Upper lobe of right lung (tissue), 1 donor: Measurements from ENCODE around the gene CD244. TPM values are rescaled to one million over a fixed set of nuclear protein-coding genes. Genes with fewer than 3 reads are reported as not detected.

Source experiments
- ATAC-seq: fragments of 200-7000 bp; cut with Tn5 transposase; one replicate; pipeline ENCODE4 v1.9.1; 2020; ENCODE audit warnings: mild to moderate bottlenecking, moderate library complexity
- DNase-seq: peaks from one replicate; pipeline ENCODE4 v3.0.0-alpha.2; 2020
- H3K27ac ChIP-seq: fragments of 200-600 bp; one replicate; pipeline ENCODE4 v1.8.0; 2022
- H3K27me3 ChIP-seq: fragments of 200-600 bp; one replicate; pipeline ENCODE4 v1.8.0; 2022; ENCODE audit warnings: mild to moderate bottlenecking
- H3K36me3 ChIP-seq: fragments of 200-600 bp; one replicate; pipeline ENCODE4 v1.8.0; 2022
- H3K4me1 ChIP-seq: fragments of 200-600 bp; one replicate; pipeline ENCODE4 v1.8.0; 2022
- H3K4me3 ChIP-seq: fragments of 200-600 bp; one replicate; pipeline ENCODE4 v1.8.0; 2022; ENCODE audit warnings: mild to moderate bottlenecking
- H3K9me3 ChIP-seq: fragments of 200-600 bp; one replicate; pipeline ENCODE4 v1.8.0; 2022
- CTCF ChIP-seq: fragments of 200-600 bp; IDR thresholded peaks from one replicate; pipeline ENCODE4 v1.8.0; 2022; ENCODE audit warnings: antibody characterized with exemption
- intact Hi-C: fragments of 100-400 bp; cut with DNase I; formaldehyde crosslinking; loops from one replicate; pipeline ENCODE4 v1.11.0; 2022
- total RNA-seq: library from RNA; stranded (reverse); fragmentation: NEBNext Ultra II Directional; extraction: Animal tissue kit (Norgen Biotek cat#: 25700); gene quantifications from one replicate; pipeline ENCODE4 v1.2.1, GENCODE V29; 2021
- donor health status: DM: no; HTN: yes; CAD: no; lungs with severe emphysema.

Gene CD244
- total RNA-seq, 1 donor from 2014 or later: 3.0 TPM

- no peak for DNase-seq
Measured at GRCh38 chr1:160826546-160826945, 36.1 kb downstream of the CD244 start.

GRCh38 chr1:160823296-160823695 is 39.4 kb downstream of the CD244 start:
- no peaks in the 10 kb centered on the region for H3K27me3 ChIP-seq
- DNase-seq (no peak), ATAC-seq (no peak)
- no peaks in the 10 kb centered on the region for H3K36me3 ChIP-seq
- H3K27ac ChIP-seq: no peak overlapping the region
- TF ChIP-seq CTCF: no peak
- intact Hi-C loops: no loop called here
- H3K9me3 ChIP-seq: no peaks in the 10 kb centered on the region
- H3K4me3 ChIP-seq: no peak overlapping the region
- H3K4me1 ChIP-seq: no peaks in the 10 kb centered on the region

More at GRCh38 chr1:160826546-160826945, 36.1 kb downstream of the CD244 start:
- Histone ChIP-seq H3K4me1 (no peaks in the 10 kb centered on the region), H3K27ac (no peak overlapping the region), H3K36me3 (no peaks in the 10 kb centered on the region), H3K4me3 (no peak overlapping the region), H3K9me3 (no peaks in the 10 kb centered on the region), H3K27me3 (no peaks in the 10 kb centered on the region)
- ATAC-seq: peak; percentile 68
- TF ChIP-seq CTCF: no peak
- intact Hi-C loops: no loop called here

- H3K27me3 ChIP-seq: no peaks in the 10 kb centered on the region
- H3K36me3 ChIP-seq: no peaks in the 10 kb centered on the region
- no peak overlapping the region for H3K27ac ChIP-seq
- no peaks in the 10 kb centered on the region for H3K9me3 ChIP-seq
- no peak overlapping the region for H3K4me3 ChIP-seq
- intact Hi-C loops: no loop called here
- no peak for TF ChIP-seq CTCF
- DNase-seq (no peak), ATAC-seq (peak; percentile 20)
- H3K4me1 ChIP-seq: no peaks in the 10 kb centered on the region
Measured at GRCh38 chr1:160821627-160822026, 41.1 kb downstream of the CD244 start.

GRCh38 chr1:160819186-160819585 is 43.5 kb downstream of the CD244 start:
- no peak for ATAC-seq
- Histone ChIP-seq H3K27me3 (no peaks in the 10 kb centered on the region), H3K4me3 (no peak overlapping the region), H3K36me3 (no peaks in the 10 kb centered on the region), H3K4me1 (no peaks in the 10 kb centered on the region), H3K27ac (no peak overlapping the region), H3K9me3 (no peaks in the 10 kb centered on the region)
- intact Hi-C loops: no loop called here
- no peak for TF ChIP-seq CTCF
- no peak for DNase-seq

GRCh38 chr1:160818207-160818937 is 44.3 kb downstream of the CD244 start:
- no peak overlapping the region for H3K27ac ChIP-seq
- H3K4me1 ChIP-seq: no peaks in the 10 kb centered on the region
- H3K4me3 ChIP-seq: no peak overlapping the region
- H3K36me3 ChIP-seq: no peaks in the 10 kb centered on the region
- H3K27me3 ChIP-seq: no peaks in the 10 kb centered on the region
- intact Hi-C loops: no loop called here
- DNase-seq (no peak), ATAC-seq (no peak)
- TF ChIP-seq CTCF: no peak
- no peaks in the 10 kb centered on the region for H3K9me3 ChIP-seq

DNA sequence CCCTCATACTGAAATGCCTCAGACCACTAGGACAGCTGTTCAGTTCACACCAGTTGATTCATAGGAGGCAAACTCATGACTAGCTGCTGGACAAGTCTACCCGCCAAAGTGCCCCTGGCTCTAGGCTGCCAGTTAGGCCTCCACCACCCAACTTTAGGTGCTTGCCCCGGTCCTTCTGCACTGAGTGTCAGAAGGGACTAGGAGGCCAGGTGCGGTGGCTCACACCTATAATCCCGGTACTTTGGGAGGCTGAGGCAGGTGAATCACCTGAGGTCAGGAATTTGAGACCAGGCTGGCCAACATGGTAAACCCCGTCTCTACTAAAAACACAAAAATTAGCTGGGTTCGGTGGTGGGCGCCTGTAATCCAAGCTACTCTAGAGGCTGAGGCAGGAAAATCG is 47.8 kb downstream of the CD244 start:
- no peaks in the 10 kb centered on the region for H3K27me3 ChIP-seq
- TF ChIP-seq CTCF: no peak
- no peak overlapping the region for H3K27ac ChIP-seq
- H3K9me3 ChIP-seq: no peaks in the 10 kb centered on the region
- ATAC-seq: no peak
- no peak for DNase-seq
- no peak overlapping the region for H3K4me3 ChIP-seq
- no peaks in the 10 kb centered on the region for H3K36me3 ChIP-seq
- intact Hi-C loops: no loop called here
- no peaks in the 10 kb centered on the region for H3K4me1 ChIP-seq
